Retinal pigment epithelial cell (primary cell): ENCODE results near the gene HPGD.

ENCODE experiments used
- DNase-seq: peaks from one replicate; pipeline ENCODE4 v3.0.0-alpha.2; 2010; ENCODE audit warnings: low read depth
- H3K4me3 ChIP-seq: 2 replicates; pipeline ENCODE4 v1.5.1; 2011; ENCODE audit warnings: mild to moderate bottlenecking, low read length, control low read depth, moderate library complexity
- CTCF ChIP-seq: conservative IDR thresholded peaks from 2 replicates; pipeline ENCODE4 v1.5.1; 2011; ENCODE audit warnings: low read depth, low read length, control low read depth, inconsistent platforms

HPGD gene

GRCh38 chr4:174522183-174523024, at the start of gene HPGD:
Gene HPGD, minus strand, starts transcription at chr4:174522488. Its CDS starts 37 bp downstream, at chr4:174522451.
- TF ChIP-seq CTCF = no peak
- no peak for DNase-seq
- peak within 1 kb of the TSS; percentile 68 for H3K4me3 ChIP-seq

GRCh38 chr4:174564529-174564928, 42.2 kb upstream of the HPGD start:
- no peak for DNase-seq
- TF ChIP-seq CTCF = no peak
- no peak overlapping the region for H3K4me3 ChIP-seq

GRCh38 chr4:174563399-174563798, 41.1 kb upstream of the HPGD start:
- no peak overlapping the region for H3K4me3 ChIP-seq
- no peak for TF ChIP-seq CTCF
- DNase-seq = no peak

- no peak overlapping the region for H3K4me3 ChIP-seq
- no peak for DNase-seq
- no peak for TF ChIP-seq CTCF
These were observed 39.3 kb upstream of the HPGD start for GRCh38 chr4:174561560-174561959.

GRCh38 chr4:174559894-174560293, 37.6 kb upstream of the HPGD start:
- TF ChIP-seq CTCF = no peak

GRCh38 chr4:174555789-174556630, 33.7 kb upstream of the HPGD start:
- TF ChIP-seq CTCF = no peak
- no peak for DNase-seq
- H3K4me3 ChIP-seq = no peak overlapping the region

More at GRCh38 chr4:174559894-174560293, 37.6 kb upstream of the HPGD start:
- DNase-seq = no peak
- H3K4me3 ChIP-seq = no peak overlapping the region
